ENCODE results near the gene CTXND1.

- TF ChIP-seq POLR2AphosphoS5 (IDR thresholded peaks at IDR 0.05; ENCODE audit: low read depth, low read length) (no peak), POLR2A (IDR thresholded peaks at IDR 0.05; ENCODE audit: low read depth, low read length) (no peak)
Observed at GRCh38 chr15:80180468-80180867, 71.5 kb downstream of the CTXND1 start.

Measured in GM12892 (cell line).